Measurements from ENCODE around the gene PCMTD2. TPM values are rescaled to one million over a fixed set of nuclear protein-coding genes. Genes with fewer than 3 reads are reported as not detected.
"Not testable (repeated sequence)": the region's sequence is repeated elsewhere in the genome, so short reads cannot be mapped to it uniquely, and the experiment has no call there.

Gene PCMTD2
- total RNA-seq, 1 experiment from 2014 or later = 57.1 TPM

GRCh38 chr20:64224351-64225170 is 31.0 kb upstream of the PCMTD2 start:
- peak; percentile 89 for DNase-seq (ENCODE audit: low read depth)

GRCh38 chr20:64225171-64225595 is 30.4 kb upstream of the PCMTD2 start:
- DNase-seq (ENCODE audit: low read depth) = no peak

GRCh38 chr20:64225828-64226598 is 29.5 kb upstream of the PCMTD2 start:
- DNase-seq (ENCODE audit: low read depth) = no peak

- no peak for DNase-seq (ENCODE audit: low read depth)
Measured at GRCh38 chr20:64226686-64227580, 28.6 kb upstream of the PCMTD2 start.

GRCh38 chr20:64228086-64228653 is 27.4 kb upstream of the PCMTD2 start:
- no peak for DNase-seq (ENCODE audit: low read depth)

GRCh38 chr20:64228751-64229506 is 26.6 kb upstream of the PCMTD2 start:
- no peak for DNase-seq (ENCODE audit: low read depth)

GRCh38 chr20:64229507-64230061 is 26.0 kb upstream of the PCMTD2 start:
- DNase-seq (ENCODE audit: low read depth) = no peak

- DNase-seq (ENCODE audit: low read depth) = no peak
Measured at GRCh38 chr20:64230461-64231145, 24.9 kb upstream of the PCMTD2 start.

- no peak for DNase-seq (ENCODE audit: low read depth)
Measured at GRCh38 chr20:64231621-64232550, 23.7 kb upstream of the PCMTD2 start.

- peak; percentile 23 for DNase-seq (ENCODE audit: low read depth)
Measured at GRCh38 chr20:64232794-64233193, 22.8 kb upstream of the PCMTD2 start.

- DNase-seq (ENCODE audit: low read depth) = no peak
Measured at GRCh38 chr20:64233725-64234124, 21.8 kb upstream of the PCMTD2 start.

- no peak for DNase-seq (ENCODE audit: low read depth)
Measured at GRCh38 chr20:64234291-64234791, 21.2 kb upstream of the PCMTD2 start.

- DNase-seq (ENCODE audit: low read depth) = not testable (repeated sequence)
Measured at GRCh38 chr20:64234921-64235565, 20.5 kb upstream of the PCMTD2 start.

- DNase-seq (ENCODE audit: low read depth) = no peak
Measured at GRCh38 chr20:64236137-64237088, 19.1 kb upstream of the PCMTD2 start.

- no peak for DNase-seq (ENCODE audit: low read depth)
Measured at GRCh38 chr20:64237316-64237715, 18.2 kb upstream of the PCMTD2 start.

- no peak for DNase-seq (ENCODE audit: low read depth)
Measured at GRCh38 chr20:64238115-64238825, 17.3 kb upstream of the PCMTD2 start.

Measured in Daoy (cell line).